ENCODE data around the gene P2RY14.

- TF ChIP-seq CTCF (tag by site-specific recombination; IDR thresholded peaks at IDR 0.05) (no peak), ZNF138 (tag by site-specific recombination; IDR thresholded peaks at IDR 0.05; ENCODE audit: borderline replicate concordance) (no peak), ZNF26 (tag by site-specific recombination; IDR thresholded peaks at IDR 0.05) (no peak), GLI4 (tag by site-specific recombination; IDR thresholded peaks at IDR 0.05) (no peak), ZNF174 (tag by site-specific recombination; IDR thresholded peaks at IDR 0.05) (no peak), ZNF510 (tag by site-specific recombination; IDR thresholded peaks at IDR 0.05; ENCODE audit: insufficient replicate concordance) (no peak), REST (tag by site-specific recombination; IDR thresholded peaks at IDR 0.05) (no peak), ZNF311 (tag by site-specific recombination; IDR thresholded peaks at IDR 0.05; ENCODE audit: borderline replicate concordance) (no peak), ZNF280C (tag by site-specific recombination; IDR thresholded peaks at IDR 0.05) (no peak)
Observed at GRCh38 chr3:151314137-151314536, 35.8 kb upstream of the P2RY14 start.
